ENCODE measurements around the gene TMEM18. TPM values are rescaled to one million over a fixed set of nuclear protein-coding genes. Genes with fewer than 3 reads are reported as not detected.
A peak's percentile ranks its signal among the peaks of the same experiment; 100 is the strongest.

The TMEM18 gene
- total and polyA plus RNA-seq, 2 experiments from 2014 or later: 35.4 to 47.1 TPM

GRCh38 chr2:676647-677055 is 555 bp downstream of the TMEM18 start:
- H2AFZ ChIP-seq: no peak overlapping the region
- TF ChIP-seq CTCF (IDR thresholded peaks at IDR 0.05; ENCODE audit: poor library complexity) (no peak), EZH2phosphoT487 (IDR thresholded peaks at IDR 0.05; ENCODE audit: low read depth, severe bottlenecking, unreplicated experiment) (no peak), EZH2 (IDR thresholded peaks at IDR 0.05; ENCODE audit: borderline replicate concordance) (no peak)
- peak; percentile 99 for DNase-seq (ENCODE audit: low spot score)
- H3K4me3 ChIP-seq: peak overlapping the region; percentile 57
- peak overlapping the region; percentile 92 for H3K4me2 ChIP-seq
- peaks cover 36% of the 10 kb centered on the region for H4K20me1 ChIP-seq (ENCODE audit: insufficient read depth, poor library complexity, severe bottlenecking)
- no peaks in the 10 kb centered on the region for H3K27me3 ChIP-seq
- H3K9me3 ChIP-seq (ENCODE audit: low read depth): no peaks in the 10 kb centered on the region
- no peaks in the 10 kb centered on the region for H3K9me2 ChIP-seq (replicated peaks; ENCODE audit: insufficient read depth)
- H3K36me3 ChIP-seq (replicated peaks; ENCODE audit: insufficient read depth, low read depth): no peaks in the 10 kb centered on the region
- peaks cover 45% of the 10 kb centered on the region for H3K79me2 ChIP-seq
- peak overlapping the region; percentile 60 for H3K27ac ChIP-seq
- peaks cover 9% of the 10 kb centered on the region for H3K4me1 ChIP-seq (ENCODE audit: insufficient read depth)
- WGBS (ENCODE audit: low lambda C conversion rate, missing lambda C conversion rate): 0% methylated on average over 12 of the region's 46 CpGs

GRCh38 chr2:675982-676646 is 1.1 kb downstream of the TMEM18 start:
- WGBS (ENCODE audit: low lambda C conversion rate, missing lambda C conversion rate): 20% methylated on average over 19 of the region's 21 CpGs
- Histone ChIP-seq H3K79me2 (peaks cover 45% of the 10 kb centered on the region), H3K4me2 (peak overlapping the region; percentile 92), H3K9me3 (ENCODE audit: low read depth) (no peaks in the 10 kb centered on the region), H3K36me3 (replicated peaks; ENCODE audit: insufficient read depth, low read depth) (no peaks in the 10 kb centered on the region), H3K4me1 (ENCODE audit: insufficient read depth) (peaks cover 9% of the 10 kb centered on the region), H3K4me3 (peak overlapping the region; percentile 57), H4K20me1 (ENCODE audit: insufficient read depth, poor library complexity, severe bottlenecking) (peaks cover 36% of the 10 kb centered on the region), H3K9me2 (replicated peaks; ENCODE audit: insufficient read depth) (no peaks in the 10 kb centered on the region), H2AFZ (no peak overlapping the region), H3K27ac (peak overlapping the region; percentile 60), H3K27me3 (no peaks in the 10 kb centered on the region)
- DNase-seq (ENCODE audit: low spot score): peak; percentile 87
- TF ChIP-seq CTCF (IDR thresholded peaks at IDR 0.05; ENCODE audit: poor library complexity) (peak; percentile 53), EZH2phosphoT487 (IDR thresholded peaks at IDR 0.05; ENCODE audit: low read depth, severe bottlenecking, unreplicated experiment) (no peak)

GRCh38 chr2:675460-675859 is 1.7 kb downstream of the TMEM18 start:
- Histone ChIP-seq H3K4me3 (no peak overlapping the region), H3K27ac (peak overlapping the region; percentile 48), H3K4me1 (ENCODE audit: insufficient read depth) (peaks cover 9% of the 10 kb centered on the region), H3K4me2 (peak overlapping the region; percentile 92), H3K9me2 (replicated peaks; ENCODE audit: insufficient read depth) (no peaks in the 10 kb centered on the region), H4K20me1 (ENCODE audit: insufficient read depth, poor library complexity, severe bottlenecking) (peaks cover 36% of the 10 kb centered on the region), H3K36me3 (replicated peaks; ENCODE audit: insufficient read depth, low read depth) (no peaks in the 10 kb centered on the region), H2AFZ (no peak overlapping the region), H3K27me3 (no peaks in the 10 kb centered on the region), H3K79me2 (peaks cover 45% of the 10 kb centered on the region), H3K9me3 (ENCODE audit: low read depth) (no peaks in the 10 kb centered on the region)
- TF ChIP-seq EZH2phosphoT487 (IDR thresholded peaks at IDR 0.05; ENCODE audit: low read depth, severe bottlenecking, unreplicated experiment) (no peak), EZH2 (IDR thresholded peaks at IDR 0.05; ENCODE audit: borderline replicate concordance) (no peak), CTCF (IDR thresholded peaks at IDR 0.05; ENCODE audit: poor library complexity) (no peak)
- WGBS (ENCODE audit: low lambda C conversion rate, missing lambda C conversion rate): 94% methylated on average over 9 of the region's 9 CpGs
- DNase-seq (ENCODE audit: low spot score): no peak

All from hepatocyte (in vitro differentiated cells).